Measurements from ENCODE around the gene COX15.

The COX15 gene

DNA sequence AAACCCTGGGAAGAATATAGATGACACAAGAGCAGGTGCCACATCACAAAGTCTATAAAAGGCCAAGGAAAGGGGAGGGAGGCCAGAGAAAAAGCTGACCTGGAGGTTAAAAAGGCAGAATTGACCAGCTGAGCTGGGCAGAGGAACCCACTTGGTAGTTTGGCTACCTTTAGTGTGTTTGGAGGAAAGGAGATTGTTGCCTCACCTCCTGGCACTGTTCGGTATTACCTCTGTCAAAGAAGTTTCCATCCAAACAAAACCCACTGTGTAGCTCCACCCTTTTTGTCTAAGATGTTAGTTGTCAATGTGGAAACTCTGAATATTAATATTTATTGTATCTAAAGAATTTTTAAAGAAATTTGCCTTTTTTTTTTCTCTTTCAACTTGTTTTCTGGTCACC is 49.2 kb downstream of the COX15 start:
- H3K4me1 ChIP-seq (ENCODE audit: control insufficient read depth, low read length) = peaks cover 11% of the 10 kb centered on the region

More for the DNA sequence above, 49.2 kb downstream of the COX15 start:
- Histone ChIP-seq H3K4me3 (ENCODE audit: low read length) (no peak overlapping the region), H3K79me2 (ENCODE audit: control insufficient read depth, low read length) (no peaks in the 10 kb centered on the region), H3K27ac (ENCODE audit: low read depth, low read length) (no peak overlapping the region), H3K9me3 (ENCODE audit: control insufficient read depth, insufficient read depth, low read length) (no peaks in the 10 kb centered on the region), H3F3A (ENCODE audit: control insufficient read depth, insufficient read depth) (no peaks in the 10 kb centered on the region), H3K9me2 (replicated peaks; ENCODE audit: control insufficient read depth, low read length) (no peaks in the 10 kb centered on the region), H3K27me3 (ENCODE audit: control insufficient read depth, low read length) (no peaks in the 10 kb centered on the region), H3K4me2 (ENCODE audit: low read length) (no peak overlapping the region), H3K36me3 (ENCODE audit: control insufficient read depth, low read length) (no peaks in the 10 kb centered on the region), H4K20me1 (ENCODE audit: control insufficient read depth, insufficient read depth, low read depth, low read length) (no peaks in the 10 kb centered on the region)
- no peak for TF ChIP-seq EZH2phosphoT487 (IDR thresholded peaks at IDR 0.05; ENCODE audit: borderline replicate concordance, low read length)
- TF ChIP-seq, protein P1, sequence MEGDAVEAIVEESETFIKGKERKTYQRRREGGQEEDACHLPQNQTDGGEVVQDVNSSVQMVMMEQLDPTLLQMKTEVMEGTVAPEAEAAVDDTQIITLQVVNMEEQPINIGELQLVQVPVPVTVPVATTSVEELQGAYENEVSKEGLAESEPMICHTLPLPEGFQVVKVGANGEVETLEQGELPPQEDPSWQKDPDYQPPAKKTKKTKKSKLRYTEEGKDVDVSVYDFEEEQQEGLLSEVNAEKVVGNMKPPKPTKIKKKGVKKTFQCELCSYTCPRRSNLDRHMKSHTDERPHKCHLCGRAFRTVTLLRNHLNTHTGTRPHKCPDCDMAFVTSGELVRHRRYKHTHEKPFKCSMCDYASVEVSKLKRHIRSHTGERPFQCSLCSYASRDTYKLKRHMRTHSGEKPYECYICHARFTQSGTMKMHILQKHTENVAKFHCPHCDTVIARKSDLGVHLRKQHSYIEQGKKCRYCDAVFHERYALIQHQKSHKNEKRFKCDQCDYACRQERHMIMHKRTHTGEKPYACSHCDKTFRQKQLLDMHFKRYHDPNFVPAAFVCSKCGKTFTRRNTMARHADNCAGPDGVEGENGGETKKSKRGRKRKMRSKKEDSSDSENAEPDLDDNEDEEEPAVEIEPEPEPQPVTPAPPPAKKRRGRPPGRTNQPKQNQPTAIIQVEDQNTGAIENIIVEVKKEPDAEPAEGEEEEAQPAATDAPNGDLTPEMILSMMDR (IDR thresholded peaks at IDR 0.05; ENCODE audit: low read depth, low read length, poor library complexity, severe bottlenecking) = no peak

Data from DOHH2 (cell line).